GM21786 (cell line): Measurements from ENCODE around the gene C16orf89.
"Not testable (repeated sequence)": the region's sequence is repeated elsewhere in the genome, so short reads cannot be mapped to it uniquely, and the experiment has no call there.

Experiments
- ATAC-seq: cut with Tn5 transposase; IDR thresholded peaks from one replicate; pipeline ENCODE4 v1.9.1; 2021; ENCODE audit not compliant: unreplicated experiment

Gene C16orf89, protein sequence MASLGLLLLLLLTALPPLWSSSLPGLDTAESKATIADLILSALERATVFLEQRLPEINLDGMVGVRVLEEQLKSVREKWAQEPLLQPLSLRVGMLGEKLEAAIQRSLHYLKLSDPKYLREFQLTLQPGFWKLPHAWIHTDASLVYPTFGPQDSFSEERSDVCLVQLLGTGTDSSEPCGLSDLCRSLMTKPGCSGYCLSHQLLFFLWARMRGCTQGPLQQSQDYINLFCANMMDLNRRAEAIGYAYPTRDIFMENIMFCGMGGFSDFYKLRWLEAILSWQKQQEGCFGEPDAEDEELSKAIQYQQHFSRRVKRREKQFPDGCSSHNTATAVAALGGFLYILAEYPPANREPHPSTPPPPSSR

GRCh38 chr16:5065813-5066212 lies at the start of gene C16orf89:
C16orf89 (minus strand) TSS chr16:5065956; CDS start chr16:5065908, 48 bp downstream.
- ATAC-seq, result no peak

DNA sequence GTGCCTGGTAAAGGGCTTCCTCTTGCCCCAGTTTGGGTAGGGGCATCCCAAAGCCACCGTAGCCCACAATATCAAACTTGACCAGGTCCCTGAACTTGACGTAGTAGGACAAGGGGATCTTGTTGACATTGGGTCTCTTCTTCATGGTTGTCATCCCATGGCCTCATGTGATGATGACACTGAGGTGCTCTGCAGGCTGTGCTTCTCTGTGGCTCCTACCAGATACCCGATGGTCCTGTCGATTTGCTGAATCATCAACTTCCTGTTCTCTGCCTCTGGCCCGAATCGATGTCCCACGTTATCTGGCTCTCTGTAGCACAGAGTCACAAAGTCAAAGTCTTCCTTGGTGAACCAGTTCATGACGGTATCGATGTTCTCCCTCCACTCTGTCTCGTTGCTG lies 45.2 kb upstream of the C16orf89 start:
- not testable (repeated sequence) for ATAC-seq

- ATAC-seq, result no peak
These were observed 42.9 kb upstream of the C16orf89 start for GRCh38 chr16:5108505-5109158.

GRCh38 chr16:5105039-5105438 lies 39.3 kb upstream of the C16orf89 start:
- not testable (repeated sequence) for ATAC-seq

- ATAC-seq, result not testable (repeated sequence)
These were observed 37.7 kb upstream of the C16orf89 start for GRCh38 chr16:5103296-5104032.

GRCh38 chr16:5099174-5099573 lies 33.4 kb upstream of the C16orf89 start:
- not testable (repeated sequence) for ATAC-seq

GRCh38 chr16:5098221-5099159 lies 32.7 kb upstream of the C16orf89 start:
- ATAC-seq, result not testable (repeated sequence)

- ATAC-seq, result peak; percentile 89
These were observed 31.9 kb upstream of the C16orf89 start, which contains the start of gene EEF2KMT for GRCh38 chr16:5097470-5098220. EEF2KMT (minus strand) TSS chr16:5097795; CDS start chr16:5097739, 56 bp downstream.

DNA sequence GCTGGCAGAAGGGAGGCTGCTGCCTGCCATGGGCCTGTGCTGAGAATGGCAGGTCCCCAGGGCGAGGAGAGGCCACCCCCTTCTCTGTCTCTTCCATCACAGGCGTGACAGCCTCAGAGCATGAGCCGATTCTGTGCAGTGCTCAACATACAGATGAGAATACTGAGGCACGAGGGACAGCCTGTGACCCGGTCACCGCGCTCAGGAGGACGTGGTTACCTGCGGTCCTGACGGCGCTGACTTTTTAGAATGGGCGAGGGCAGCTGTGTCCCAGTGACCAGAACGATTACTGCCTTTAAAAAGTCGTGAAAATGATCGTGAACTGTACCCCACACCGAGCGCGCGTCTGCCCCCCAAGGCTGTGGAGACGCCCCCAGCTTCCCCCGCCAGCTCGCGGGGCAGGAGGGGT lies 31.3 kb upstream of the C16orf89 start:
- not testable (repeated sequence) for ATAC-seq

GRCh38 chr16:5096437-5097060 lies 30.8 kb upstream of the C16orf89 start:
- not testable (repeated sequence) for ATAC-seq

- ATAC-seq, result not testable (repeated sequence)
These were observed 29.5 kb upstream of the C16orf89 start for GRCh38 chr16:5095145-5095830.

- not testable (repeated sequence) for ATAC-seq
These were observed 28.0 kb upstream of the C16orf89 start for GRCh38 chr16:5093746-5094145.

GRCh38 chr16:5093081-5093480 lies 27.3 kb upstream of the C16orf89 start:
- ATAC-seq, result not testable (repeated sequence)

GRCh38 chr16:5090592-5090991 lies 24.8 kb upstream of the C16orf89 start:
- not testable (repeated sequence) for ATAC-seq

GRCh38 chr16:5089911-5090555 lies 24.3 kb upstream of the C16orf89 start:
- ATAC-seq, result not testable (repeated sequence)

- ATAC-seq, result not testable (repeated sequence)
These were observed 23.2 kb upstream of the C16orf89 start for GRCh38 chr16:5088936-5089335.

DNA sequence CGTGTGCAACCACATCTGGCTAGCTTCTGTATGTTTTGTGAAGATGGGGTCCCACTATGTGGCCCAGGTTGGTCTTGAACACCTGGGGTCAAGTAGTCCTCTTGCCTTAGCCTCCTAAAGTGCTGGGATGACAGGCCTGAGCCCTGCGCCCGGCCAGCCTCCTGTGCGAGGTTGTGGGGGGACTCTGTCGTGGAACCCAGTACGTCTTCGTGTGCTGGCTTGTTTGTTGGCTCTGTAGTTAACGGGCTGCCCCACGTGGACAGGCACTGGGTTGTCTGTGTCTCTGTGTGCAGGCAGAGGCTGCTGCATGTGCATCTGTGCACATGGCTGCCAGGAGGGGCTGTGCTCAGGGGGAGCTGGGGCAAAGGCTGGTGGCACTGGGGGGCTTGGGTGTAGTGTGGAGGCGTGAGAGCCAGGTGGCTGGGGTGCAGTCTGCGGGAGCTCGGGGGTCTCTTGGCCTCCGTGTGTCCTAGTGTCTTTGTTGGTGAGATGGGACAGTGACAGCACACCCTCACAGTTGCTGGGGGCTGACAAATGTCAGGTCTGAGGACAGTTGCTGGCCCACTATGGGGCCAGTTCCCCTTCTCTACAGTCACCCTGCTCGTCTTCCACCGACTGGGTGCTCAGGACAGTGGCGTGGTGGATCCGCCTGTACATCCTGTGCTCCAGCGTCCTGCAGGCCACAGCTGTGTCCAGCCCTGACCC lies 22.5 kb upstream of the C16orf89 start:
- not testable (repeated sequence) for ATAC-seq
